HCT116 (cell line): Measurements from ENCODE around the gene PTGES2. TPM values are rescaled to one million over a fixed set of nuclear protein-coding genes. Genes with fewer than 3 reads are reported as not detected.

ENCODE experiments used
- ATAC-seq: fragments of 200-7000 bp; cut with Tn5 transposase; 2 replicates; pipeline ENCODE4 v1.9.1; 2020; ENCODE audit warnings: mild to moderate bottlenecking, moderate library complexity
- BruUV-seq: library from RNA; stranded (reverse); fragments of 400-500 nt; replicated peaks from 2 replicates; lab custom pipeline; 2021; lab: Mats Ljungman, UMichigan
- CTCF ChIA-PET: fragments of 300-600 bp; sonication (Branson Sonifier 250); formaldehyde crosslinking; loops from one replicate; lab custom pipeline; 2021; ENCODE audit warnings: antibody characterized with exemption; lab: Charles Lee
- POLR2A ChIA-PET: fragments of 300-600, 350-600 bp; sonication (Branson Sonifier 250); formaldehyde crosslinking; loops from one replicate; lab custom pipeline; 2021; ENCODE audit warnings: antibody characterized with exemption; lab: Charles Lee
- RAD21 ChIA-PET, 2 experiments: fragments of 300-600 bp; sonication (Branson Sonifier 250); formaldehyde crosslinking; loops; one replicate each; lab custom pipeline; 2023; ENCODE audit warnings: low total read pairs in 2 of 2; ENCODE audit not compliant: uncharacterized antibody in 2 of 2, unreplicated experiment in 2 of 2, low non-redundant PET in 1 of 2; lab: Charles Lee
- DNase-seq: peaks from one replicate; pipeline ENCODE4 v3.0.0-alpha.2; 2010; ENCODE audit warnings: low read depth, low spot score
- H2AFZ ChIP-seq: fragments of 200-600 bp; shearing (Covaris generic), sonication (generic); 2 replicates; pipeline ENCODE4 v1.6.1; 2017; ENCODE audit warnings: low read depth, mixed run types, mixed read lengths, antibody characterized with exemption, low read length; ENCODE audit not compliant: poor library complexity, severe bottlenecking
- H3K27ac ChIP-seq: 2 replicates; pipeline ENCODE4 v1.5.1; 2012; ENCODE audit warnings: low read depth, low read length
- H3K27me3 ChIP-seq: fragments of 200-600 bp; sonication (generic); 2 replicates; pipeline ENCODE4 v1.6.1; 2016; ENCODE audit warnings: mixed run types, low read length, mixed read lengths; ENCODE audit not compliant: insufficient read depth
- H3K36me3 ChIP-seq, 2 experiments: fragments of 200-500 bp in 1 of 2; fragments of 200-600 bp in 1 of 2; sonication (Bioruptor generic) in 1 of 2; sonication (generic) in 1 of 2; 2 replicates each; pipeline versions ENCODE4 v1.5.1 to v1.6.1; 2014 to 2016; ENCODE audit warnings: low read length in 2 of 2, inconsistent platforms in 1 of 2, mixed read lengths in 1 of 2, mixed run types in 1 of 2; ENCODE audit not compliant: insufficient read depth in 2 of 2, control insufficient read depth in 1 of 2
- H3K4me1 ChIP-seq, 2 experiments: fragments of 200-600 bp in 1 of 2; sonication (generic) in 1 of 2; 2 replicates each; pipeline versions ENCODE4 v1.5.1 to v1.6.1; 2012 to 2017; ENCODE audit warnings: low read length in 2 of 2, inconsistent platforms in 1 of 2, mild to moderate bottlenecking in 1 of 2, mixed read lengths in 1 of 2, mixed run types in 1 of 2, moderate library complexity in 1 of 2; ENCODE audit not compliant: insufficient read depth in 2 of 2, control insufficient read depth in 1 of 2
- H3K4me2 ChIP-seq: fragments of 200-600 bp; sonication (generic); 2 replicates; pipeline ENCODE4 v1.6.1; 2017; ENCODE audit warnings: mixed run types, low read length, mixed read lengths
- H3K4me3 ChIP-seq, 2 experiments: fragments of 200-600 bp in 1 of 2; sonication (generic) in 1 of 2; replicated peaks in 1 of 2; 2 replicates each; pipeline ENCODE4 v1.5.1; 2011 to 2016; ENCODE audit warnings: low read length in 2 of 2, control low read depth in 1 of 2, low read depth in 1 of 2, mild to moderate bottlenecking in 1 of 2, mixed read lengths in 1 of 2, mixed run types in 1 of 2
- H3K79me2 ChIP-seq: fragments of 200-600 bp; sonication (generic); 2 replicates; pipeline ENCODE4 v1.6.1; 2017; ENCODE audit warnings: mild to moderate bottlenecking, mixed run types, low read length, moderate library complexity, mixed read lengths; ENCODE audit not compliant: insufficient read depth
- H3K9ac ChIP-seq: fragments of 200-600 bp; sonication (generic); 2 replicates; pipeline ENCODE4 v1.6.1; 2016; ENCODE audit warnings: low read length, mixed read lengths
- H3K9me2 ChIP-seq: fragments of 200-600 bp; sonication (generic), shearing (Covaris generic); 2 replicates; pipeline ENCODE4 v1.6.1; 2017; ENCODE audit warnings: mixed run types, mild to moderate bottlenecking, moderate library complexity; ENCODE audit not compliant: insufficient read depth
- H3K9me3 ChIP-seq, 2 experiments: fragments of 200-500 bp in 1 of 2; fragments of 200-600 bp in 1 of 2; sonication (Bioruptor generic) in 1 of 2; sonication (generic) in 1 of 2; 2 replicates each; pipeline ENCODE4 v1.6.1; 2014 to 2017; ENCODE audit warnings: low read length in 2 of 2, mixed read lengths in 2 of 2, inconsistent platforms in 1 of 2, low read depth in 1 of 2, mild to moderate bottlenecking in 1 of 2, mixed run types in 1 of 2, moderate library complexity in 1 of 2; ENCODE audit not compliant: control insufficient read depth in 1 of 2, insufficient read depth in 1 of 2
- H4K20me1 ChIP-seq: fragments of 200-600 bp; sonication (generic), shearing (Covaris generic); 2 replicates; pipeline ENCODE4 v1.6.1; 2017; ENCODE audit warnings: mixed run types, mild to moderate bottlenecking, moderate library complexity; ENCODE audit not compliant: insufficient read depth
- CTCF ChIP-seq, 3 experiments: fragments of 200-600 bp in 1 of 3; sonication (generic) in 1 of 3; IDR thresholded peaks in 2 of 3; conservative IDR thresholded peaks in 1 of 3; 2 replicates each; pipeline ENCODE4 v1.5.1; 2012 to 2017; ENCODE audit warnings: low read depth in 2 of 3, low read length in 2 of 3, antibody characterized with exemption in 1 of 3, borderline replicate concordance in 1 of 3, control low read depth in 1 of 3, mild to moderate bottlenecking in 1 of 3, mixed read lengths in 1 of 3, mixed run types in 1 of 3, moderate library complexity in 1 of 3; ENCODE audit not compliant: insufficient read depth in 1 of 3
- EGR1 ChIP-seq: IDR thresholded peaks from 2 replicates; pipeline ENCODE4 v1.6.1; 2012; ENCODE audit warnings: low read depth
- ELF1 ChIP-seq: IDR thresholded peaks from 2 replicates; pipeline ENCODE4 v1.6.1; 2012; ENCODE audit warnings: low read depth, borderline replicate concordance
- EZH2phosphoT487 ChIP-seq: fragments of 200-600 bp; IDR thresholded peaks from 2 replicates; pipeline ENCODE4 v1.6.1; 2018; ENCODE audit warnings: antibody characterized with exemption, borderline replicate concordance
- FOSL1 ChIP-seq: IDR thresholded peaks from 2 replicates; pipeline ENCODE4 v1.6.1; 2012; ENCODE audit warnings: low read depth
- MAX ChIP-seq: IDR thresholded peaks from 2 replicates; pipeline ENCODE4 v1.6.1; 2012
- REST ChIP-seq: IDR thresholded peaks from 2 replicates; pipeline ENCODE4 v1.6.1; 2012; ENCODE audit warnings: low read depth
- SRF ChIP-seq: IDR thresholded peaks from 2 replicates; pipeline ENCODE4 v1.6.1; 2012; ENCODE audit warnings: low read depth
- intact Hi-C: fragments of 100-400 bp; cut with micrococcal nuclease; formaldehyde crosslinking; loops from 2 replicates; pipeline ENCODE4 v1.10.0; 2022
- total RNA-seq: library from RNA; stranded (reverse); gene quantifications from one replicate; pipeline ENCODE4 v1.2.1, GENCODE V29; 2021; ENCODE audit not compliant: unreplicated experiment

The PTGES2 gene
- total RNA-seq, 1 experiment from 2014 or later = 148 TPM

DNA sequence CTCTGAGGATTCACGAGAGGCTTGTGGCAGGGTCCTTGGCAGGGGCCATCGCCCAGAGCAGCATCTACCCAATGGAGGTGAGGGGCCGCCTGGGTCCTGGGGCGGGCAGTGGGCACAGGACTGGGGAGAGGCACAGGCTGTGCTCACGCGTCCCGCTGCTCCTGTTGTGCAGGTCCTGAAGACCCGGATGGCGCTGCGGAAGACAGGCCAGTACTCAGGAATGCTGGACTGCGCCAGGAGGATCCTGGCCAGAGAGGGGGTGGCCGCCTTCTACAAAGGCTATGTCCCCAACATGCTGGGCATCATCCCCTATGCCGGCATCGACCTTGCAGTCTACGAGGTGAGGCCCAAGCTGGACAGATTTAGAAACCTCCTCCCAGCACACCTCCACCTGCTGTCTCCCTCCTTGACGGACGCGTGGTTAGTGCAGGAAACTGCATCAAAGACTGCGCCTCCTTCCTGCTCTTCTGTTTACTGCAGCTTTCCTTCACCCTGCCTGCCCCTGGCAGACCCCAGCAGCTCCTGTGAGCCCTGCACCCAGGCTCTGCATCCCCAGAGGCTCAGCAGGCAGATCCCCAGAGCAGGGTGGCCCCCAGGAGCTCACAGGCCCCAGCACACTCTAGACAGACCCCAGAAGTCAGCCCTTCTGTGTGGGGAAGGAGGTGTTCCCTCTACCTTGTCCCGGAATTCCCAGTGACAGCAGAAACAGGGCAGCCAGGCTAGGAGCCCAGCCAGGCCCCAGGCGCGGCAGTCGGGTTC lies 21.2 kb downstream of the PTGES2 start:
- Histone ChIP-seq H3K27me3 (no peaks in the 10 kb centered on the region), H3K36me3 (peaks cover 10 to 36% of the 10 kb centered on the region in 2 experiments), H3K27ac (no peak overlapping the region), H3K4me1 (no peaks in the 10 kb centered on the region), H3K79me2 (peaks cover 9% of the 10 kb centered on the region; the same call in 1 of the 2 replicates), H2AFZ (no peak overlapping the region), H3K9me3 (no peaks in the 10 kb centered on the region), H3K4me3 (no peak overlapping the region), H3K9ac (no peak overlapping the region), H3K4me2 (no peak overlapping the region), H4K20me1 (no peaks in the 10 kb centered on the region), H3K9me2 (no peaks in the 10 kb centered on the region)
- POLR2A ChIA-PET = no interaction called here
- no TSS peak for BruUV-seq
- RAD21 ChIA-PET = no interaction called here
- CTCF ChIA-PET = interaction anchor here (1.8 kb wide), 1 partner anchor 11 kb away, joined by 7 read pairs; no protein-coding TSS in a partner anchor
- DNase-seq (no peak), ATAC-seq (peak; percentile 50; the same call in 1 of the 2 replicates)
- TF ChIP-seq REST = no peak
- TF ChIP-seq EGR1 = no peak
- no peak for TF ChIP-seq SRF
- no peak for TF ChIP-seq EZH2phosphoT487
- TF ChIP-seq ELF1 = no peak
- no peak for TF ChIP-seq FOSL1
- no peak for TF ChIP-seq MAX
- no peak for TF ChIP-seq CTCF (IDR thresholded peaks at IDR 0.05 in 2 of 3, conservative IDR thresholded peaks at IDR 0.05 in 1 of 3; ENCODE audit: borderline replicate concordance in 1 of 3, insufficient read depth in 1 of 3, low read depth in 2 of 3, low read length in 2 of 3)
- intact Hi-C loops = no loop called here
